NCI-H2196 (cell line): ENCODE measurements around the gene TFIP11.
"Not testable (repeated sequence)": the region's sequence is repeated elsewhere in the genome, so short reads cannot be mapped to it uniquely, and the experiment has no call there.

Experiments
- DNase-seq: peaks from one replicate; lab custom pipeline; 2025; ENCODE audit not compliant: unreplicated experiment; lab: John Stamatoyannopoulos, UW

The TFIP11 gene

DNA sequence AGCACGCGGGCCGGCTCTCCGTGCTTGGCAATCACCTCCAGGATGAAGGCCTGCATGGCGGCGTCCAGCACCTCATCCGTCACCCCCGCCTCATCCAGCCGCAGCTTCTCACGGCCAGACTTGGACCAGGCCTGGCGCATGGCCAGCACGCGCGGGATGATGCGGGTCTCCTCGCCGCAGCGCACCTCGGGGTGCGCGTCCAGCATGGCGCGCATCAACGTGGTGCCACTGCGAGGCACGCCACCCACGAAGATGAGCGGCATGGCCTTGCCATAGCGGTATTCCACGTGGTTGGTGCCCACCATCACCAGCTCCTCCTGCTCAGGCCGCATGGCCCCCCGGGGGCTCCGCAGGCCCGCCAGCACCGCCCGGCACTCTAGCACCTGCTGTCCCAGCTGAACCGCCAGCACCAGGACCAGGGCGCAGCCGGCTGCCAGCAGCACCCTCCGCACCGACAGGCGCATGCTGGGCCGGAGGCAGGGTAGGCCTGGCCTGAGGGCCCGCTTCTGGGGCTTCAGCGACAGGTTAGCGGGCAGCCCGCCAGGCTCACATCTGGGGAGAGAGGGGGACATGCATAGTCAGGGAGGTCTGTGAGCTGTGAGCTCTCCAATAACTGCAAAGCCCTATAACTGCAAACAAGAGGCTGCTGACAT, 29.0 kb upstream of the TFIP11 start:
- DNase-seq, result no peak

DNA sequence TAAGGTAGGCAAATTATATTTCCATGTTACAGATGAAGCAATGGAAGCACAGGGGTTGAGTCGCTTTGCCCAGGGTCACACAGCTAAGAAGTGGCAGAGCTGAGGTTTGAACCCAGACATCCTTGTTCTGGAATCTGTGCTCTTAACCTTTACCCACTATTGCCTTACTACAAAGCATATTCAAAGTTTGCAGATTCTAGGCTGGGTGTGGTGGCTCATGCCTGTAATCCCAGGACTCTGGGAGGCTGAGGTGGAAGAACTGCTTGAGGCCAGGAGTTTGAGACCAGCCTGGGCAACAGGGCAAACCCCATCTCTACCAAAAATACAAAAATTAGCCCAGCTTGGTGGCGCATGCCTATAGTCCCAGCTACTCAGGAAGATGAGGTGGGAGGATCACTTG, 27.8 kb upstream of the TFIP11 start:
- no peak for DNase-seq

DNA sequence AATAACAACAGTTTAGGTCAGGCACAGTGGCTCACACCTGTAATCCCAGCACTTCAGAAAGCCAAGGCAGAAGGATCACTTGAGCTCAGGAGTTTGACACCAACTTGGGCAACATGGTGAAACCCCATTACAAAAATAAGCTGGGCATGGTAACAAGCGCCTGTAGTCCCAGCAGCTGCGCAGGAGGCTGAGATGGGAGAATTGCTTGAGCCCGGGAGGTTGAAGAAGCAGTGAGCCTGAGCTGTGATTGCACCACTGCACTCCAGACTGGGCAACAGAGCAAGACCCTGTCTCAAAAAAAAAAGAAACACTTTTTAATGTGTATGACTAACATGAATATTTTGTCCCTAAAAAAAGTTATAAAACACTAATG, 24.5 kb upstream of the TFIP11 start:
- DNase-seq, result no peak

DNA sequence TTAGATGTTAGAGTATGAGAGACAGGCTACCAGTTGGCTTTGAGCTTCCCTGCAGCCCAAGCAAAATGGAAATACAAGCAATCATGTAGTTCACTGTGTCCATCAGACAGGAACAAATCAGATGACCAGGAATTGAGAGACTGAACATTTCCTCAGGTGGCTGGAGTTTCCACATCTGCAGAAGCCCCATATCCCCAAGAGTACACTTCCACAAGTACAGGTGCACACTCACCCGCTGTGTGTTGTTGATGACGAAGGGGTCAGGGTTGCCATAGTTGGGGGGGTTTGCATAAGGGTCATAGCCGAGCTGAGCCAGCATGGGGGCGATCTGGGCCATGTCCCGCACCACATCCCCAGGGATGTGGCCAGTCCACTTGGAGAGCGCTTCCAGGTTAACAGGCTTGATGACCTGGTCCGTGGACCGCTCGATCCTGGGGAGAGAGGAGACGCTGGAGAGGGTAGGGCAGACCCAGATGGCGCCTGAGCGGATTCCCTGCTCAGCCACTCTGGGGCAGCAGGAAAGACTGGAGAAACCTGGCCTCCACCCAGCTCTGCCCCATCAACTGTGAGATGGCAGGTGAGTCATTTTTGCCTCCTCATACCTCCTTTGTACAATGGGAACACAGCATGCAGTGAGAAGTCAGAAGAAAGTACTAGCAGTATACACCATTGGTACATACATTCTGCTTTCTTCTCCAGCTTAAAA, 23.9 kb upstream of the TFIP11 start:
- no peak for DNase-seq

DNA sequence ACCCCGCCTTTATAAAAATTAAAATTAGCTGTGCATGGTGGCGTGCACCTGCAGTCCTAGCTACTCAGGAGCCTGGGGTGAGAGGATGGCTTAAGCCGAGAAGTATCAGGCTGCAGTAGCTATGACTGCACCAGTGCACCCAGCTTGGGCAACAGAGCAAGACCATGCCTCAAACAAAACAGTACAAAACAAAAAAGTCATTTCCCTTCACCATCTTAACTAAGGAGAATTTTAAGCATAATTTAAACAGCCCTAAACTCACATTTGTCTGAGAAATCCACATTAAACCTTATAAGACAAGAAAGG, 23.3 kb upstream of the TFIP11 start:
- DNase-seq, result no peak

DNA sequence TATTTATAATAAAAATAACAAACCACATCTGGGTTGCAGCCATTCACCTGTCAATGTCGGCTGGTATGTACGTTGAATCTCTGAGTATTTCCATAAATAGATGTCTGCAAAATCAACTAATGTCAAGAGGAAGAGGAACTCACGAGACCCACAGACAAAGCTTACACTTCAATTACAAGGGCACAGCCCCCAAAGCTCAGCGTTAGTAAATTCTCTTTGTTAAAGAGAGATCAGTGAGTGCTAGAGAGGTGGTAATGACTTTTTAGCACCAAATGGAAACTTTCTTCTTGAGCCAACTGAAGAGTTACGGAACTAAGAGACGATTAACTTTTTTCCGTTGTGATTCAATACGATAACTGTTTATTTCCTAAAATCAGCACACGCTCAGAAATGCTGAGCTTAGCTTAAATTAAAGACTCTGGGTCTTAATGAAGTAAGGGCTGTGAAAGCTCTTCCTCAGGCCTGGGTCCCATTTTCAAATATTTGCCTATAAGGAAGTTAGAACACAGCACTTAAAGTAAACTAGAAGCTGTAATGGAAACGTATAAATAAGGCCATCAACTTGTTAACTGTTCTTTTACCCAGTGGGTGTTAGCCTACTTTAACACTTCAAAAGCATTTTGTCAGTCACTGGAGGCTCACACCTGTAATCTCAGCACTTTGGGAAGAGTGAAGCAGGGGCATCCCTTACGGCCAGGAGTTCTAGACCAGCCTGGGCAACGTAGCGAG, 22.8 kb upstream of the TFIP11 start:
- DNase-seq, result no peak

DNA sequence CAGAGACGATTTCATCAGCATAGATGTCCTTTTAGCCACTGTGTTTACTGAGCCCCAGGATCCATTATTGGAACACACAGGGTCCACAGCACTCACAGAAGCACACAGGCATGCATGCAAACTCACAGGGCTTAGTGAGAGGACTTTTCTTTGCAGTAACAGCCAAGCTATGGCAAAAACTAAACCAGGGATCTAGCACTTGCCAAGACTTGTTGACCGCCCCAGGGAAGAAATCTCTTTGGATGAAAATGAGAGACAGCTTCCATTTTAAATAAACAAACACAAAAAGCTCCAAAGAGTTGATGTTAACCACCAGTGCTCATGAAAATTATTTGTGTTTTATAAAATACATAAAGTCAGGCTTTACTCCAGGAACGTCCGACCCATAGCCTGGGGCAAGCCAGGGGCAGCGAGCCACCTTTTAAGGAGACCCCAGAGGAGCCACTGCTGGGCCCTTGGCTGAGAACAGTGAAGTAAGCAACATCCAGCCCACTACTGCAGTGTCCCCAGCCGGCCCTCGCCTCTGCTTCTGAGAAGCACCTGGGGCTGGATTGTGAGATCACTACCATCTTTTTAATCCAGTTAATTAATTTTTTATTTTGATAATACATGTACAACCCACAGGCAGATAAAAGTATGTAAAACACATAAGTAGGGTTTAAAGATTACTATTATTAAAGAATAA, 22.0 kb upstream of the TFIP11 start:
- DNase-seq, result no peak

DNA sequence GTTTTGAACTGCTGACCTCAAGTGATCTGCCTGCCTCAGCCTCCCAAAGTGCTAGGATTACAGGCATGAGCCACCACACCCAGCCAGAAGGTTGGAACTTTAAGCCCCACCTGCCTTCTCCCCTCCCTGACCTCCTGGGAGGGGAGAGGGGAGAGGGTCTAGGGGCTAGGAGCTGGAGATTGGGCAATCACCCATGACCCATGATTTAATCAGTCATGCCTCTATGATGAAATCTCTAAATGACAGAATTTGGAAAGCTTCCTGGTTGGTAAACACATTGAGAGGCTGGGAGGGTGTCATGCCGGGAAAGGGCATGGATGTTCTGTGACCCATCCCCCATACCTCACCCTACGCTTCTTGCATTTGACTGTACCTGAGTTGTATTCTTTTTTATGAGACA, 17.1 kb upstream of the TFIP11 start:
- DNase-seq, result peak; percentile 79

DNA sequence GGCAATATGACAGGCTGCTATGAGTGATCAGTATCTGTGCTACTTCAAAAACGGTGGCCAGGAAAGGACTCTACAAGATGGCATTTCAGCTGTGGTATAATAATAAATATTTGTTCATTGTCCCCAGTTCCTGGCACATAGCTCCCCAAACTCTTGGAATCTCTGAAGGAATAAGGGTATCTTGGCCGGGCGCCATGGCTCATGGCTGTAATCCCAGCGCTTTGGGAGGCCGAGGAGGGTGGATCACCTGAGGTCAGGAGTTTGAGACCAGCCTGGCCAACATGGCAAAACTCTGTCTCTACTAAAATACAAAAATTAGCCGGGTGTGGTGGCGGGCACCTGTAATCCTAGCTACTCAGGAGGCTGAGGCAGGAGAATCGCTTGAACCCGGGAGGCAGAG, 16.2 kb upstream of the TFIP11 start:
- DNase-seq, result not testable (repeated sequence)

DNA sequence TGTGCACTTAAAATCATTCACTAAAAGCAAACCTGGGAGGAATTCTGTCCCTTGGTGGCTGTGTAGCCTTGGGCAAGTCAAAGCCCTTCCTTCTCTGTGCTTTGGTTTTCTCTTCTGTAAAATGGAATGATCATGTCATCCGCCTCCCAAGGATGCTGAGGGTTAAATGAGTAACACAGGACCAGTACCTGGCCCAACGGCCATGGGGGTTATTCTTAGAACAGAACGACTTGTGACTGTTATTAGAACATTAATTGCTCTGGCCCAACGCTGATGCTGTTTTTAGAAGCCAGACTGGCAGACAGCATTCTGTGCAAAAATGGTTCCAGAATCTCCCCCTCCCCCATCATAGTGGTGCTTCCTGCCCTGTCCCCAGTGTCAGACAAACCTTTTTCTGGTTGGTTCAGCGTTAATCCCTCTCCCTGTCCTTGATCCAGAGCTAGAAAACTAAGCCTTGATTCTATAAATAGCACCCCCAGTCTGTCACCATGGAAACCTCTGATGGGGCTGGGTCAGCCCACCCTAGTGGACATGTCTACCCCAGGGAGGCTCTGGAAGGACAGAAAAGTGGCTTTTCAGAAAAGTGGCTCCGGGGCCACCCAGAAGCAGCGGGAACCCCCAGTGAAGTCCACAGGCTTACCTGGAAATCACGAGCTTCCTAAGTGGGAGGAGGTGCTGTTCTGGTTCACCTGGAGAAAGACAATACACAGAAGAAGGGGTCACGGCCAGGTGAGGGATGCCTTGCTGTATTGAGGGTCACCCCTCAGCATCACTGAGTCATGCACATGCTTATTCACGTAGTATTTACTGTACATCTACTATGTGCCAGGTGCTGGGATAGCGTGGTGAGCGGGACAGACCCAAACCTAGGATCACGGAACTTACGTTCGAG, 15.5 kb upstream of the TFIP11 start:
- no peak for DNase-seq

DNA sequence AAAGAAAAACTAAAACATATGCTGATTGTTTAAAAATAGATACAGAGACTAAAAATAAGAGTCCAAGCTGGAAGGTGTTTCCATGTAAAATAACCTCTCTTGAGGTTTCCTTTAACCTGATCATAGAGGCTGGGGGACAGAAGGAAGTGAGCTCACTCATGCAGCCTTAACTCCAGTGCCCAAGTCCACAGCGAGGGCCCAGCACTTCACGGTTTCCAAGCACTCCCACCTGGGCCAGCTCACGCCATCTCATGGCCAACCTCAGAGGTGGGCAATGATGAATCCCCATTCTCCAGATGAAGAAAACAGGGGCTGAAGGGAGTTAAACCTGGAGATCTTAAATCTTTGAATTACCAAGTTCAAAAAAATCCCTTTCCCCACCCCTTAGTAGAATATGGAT, 14.9 kb upstream of the TFIP11 start:
- no peak for DNase-seq

DNA sequence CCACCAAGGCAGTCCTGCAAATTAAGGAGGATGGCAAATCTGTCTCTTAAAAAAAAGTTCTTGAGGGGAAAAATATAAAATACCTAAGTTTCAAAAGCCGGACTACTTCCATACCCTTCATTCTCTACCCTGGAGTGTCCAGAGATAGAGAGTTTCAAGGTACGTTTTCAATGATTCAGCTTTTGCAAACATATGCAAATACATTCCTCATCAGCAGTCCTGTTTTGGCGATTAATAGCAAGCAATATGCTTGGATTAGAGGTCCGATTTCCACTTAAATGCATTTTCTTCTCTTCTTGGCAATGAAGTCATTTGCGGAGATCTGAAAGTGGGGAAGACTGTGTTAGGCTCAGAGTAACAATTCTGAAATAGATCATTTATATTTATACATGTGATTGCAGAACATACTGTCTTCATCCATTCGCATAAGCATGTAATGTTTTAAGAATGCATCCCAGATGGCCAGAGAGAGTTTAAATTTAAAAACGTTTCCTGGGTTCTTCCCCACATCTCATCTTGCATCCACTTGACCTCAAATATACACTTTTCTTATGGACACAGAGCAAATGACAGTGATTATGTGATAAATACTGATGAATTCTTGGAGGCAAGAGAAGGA, 13.8 kb upstream of the TFIP11 start:
- no peak for DNase-seq

DNA sequence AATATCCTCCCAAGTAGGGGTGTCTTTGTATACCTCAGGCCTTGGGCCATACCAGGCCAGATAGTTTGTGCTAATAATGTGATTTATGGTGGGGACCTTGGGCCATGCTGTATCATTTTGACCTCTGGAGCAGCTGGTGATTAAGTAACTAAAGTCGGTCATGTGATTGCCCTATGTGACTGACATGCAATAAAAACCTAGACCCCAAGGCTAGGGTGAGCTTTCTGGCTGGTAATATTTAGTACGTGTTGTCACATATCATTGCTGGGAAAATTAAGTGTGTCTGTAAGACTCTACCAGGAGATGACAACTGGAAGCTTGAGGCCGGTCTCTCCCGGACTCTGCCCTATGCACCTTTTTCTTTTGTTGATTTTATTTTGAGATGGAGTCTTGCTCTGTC, 12.6 kb upstream of the TFIP11 start:
- DNase-seq, result no peak

DNA sequence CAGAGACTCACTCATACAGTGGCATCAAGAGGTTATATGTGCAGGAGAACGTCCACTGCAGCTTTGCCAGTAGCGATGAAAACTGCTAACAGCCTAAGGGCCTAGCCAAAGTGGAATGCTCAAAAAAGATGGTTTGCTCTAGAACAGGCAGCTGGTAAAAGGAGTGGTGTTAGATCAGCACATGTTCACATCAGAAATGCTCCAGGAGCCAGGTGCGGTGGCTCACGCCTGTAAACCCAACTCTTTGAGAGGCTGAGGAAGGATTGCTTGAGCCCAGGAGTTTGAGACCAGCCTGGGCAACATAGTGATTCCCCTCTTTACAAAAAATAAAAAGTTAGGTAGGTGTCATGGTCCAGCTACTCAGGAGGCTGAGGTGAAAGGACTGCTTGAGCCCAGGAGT, 10.3 kb upstream of the TFIP11 start:
- DNase-seq, result no peak

DNA sequence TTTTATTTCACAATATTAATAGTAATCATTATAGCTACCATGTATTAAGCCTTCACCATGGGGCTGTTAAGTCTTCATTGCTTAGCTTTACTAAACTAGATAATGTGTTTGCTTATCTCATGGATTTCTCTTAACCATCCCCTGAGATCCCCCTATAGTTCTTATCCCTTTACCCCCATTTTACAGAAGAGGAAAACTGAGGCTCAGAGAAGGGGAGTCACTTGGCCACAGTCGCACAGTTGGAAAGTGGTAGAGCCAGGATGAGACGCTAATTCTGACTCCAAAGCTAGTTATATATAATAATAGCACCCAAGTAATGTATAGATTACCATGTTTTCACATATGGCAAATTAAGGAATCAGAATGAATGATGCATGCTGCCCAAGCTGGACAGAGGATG, 9.7 kb upstream of the TFIP11 start:
- no peak for DNase-seq

DNA sequence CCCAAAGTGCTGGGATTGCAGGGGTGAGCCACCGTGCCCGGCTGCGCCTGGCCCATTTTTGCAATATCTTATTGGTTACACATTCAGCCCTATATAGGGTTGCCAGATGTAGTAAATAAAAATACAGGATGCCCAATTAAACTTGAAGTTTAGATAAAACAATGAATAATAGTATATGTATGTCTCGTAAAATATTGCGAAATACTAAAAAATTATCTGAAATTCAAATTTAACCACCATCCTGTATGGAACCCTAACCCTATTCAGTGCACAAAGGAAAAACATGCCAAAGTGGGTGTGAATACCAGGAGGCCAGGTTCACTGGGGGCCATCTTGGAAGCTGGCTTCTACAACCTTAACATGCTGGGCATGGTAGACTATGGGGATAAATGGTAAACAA, 5.2 kb upstream of the TFIP11 start:
- DNase-seq, result no peak

DNA sequence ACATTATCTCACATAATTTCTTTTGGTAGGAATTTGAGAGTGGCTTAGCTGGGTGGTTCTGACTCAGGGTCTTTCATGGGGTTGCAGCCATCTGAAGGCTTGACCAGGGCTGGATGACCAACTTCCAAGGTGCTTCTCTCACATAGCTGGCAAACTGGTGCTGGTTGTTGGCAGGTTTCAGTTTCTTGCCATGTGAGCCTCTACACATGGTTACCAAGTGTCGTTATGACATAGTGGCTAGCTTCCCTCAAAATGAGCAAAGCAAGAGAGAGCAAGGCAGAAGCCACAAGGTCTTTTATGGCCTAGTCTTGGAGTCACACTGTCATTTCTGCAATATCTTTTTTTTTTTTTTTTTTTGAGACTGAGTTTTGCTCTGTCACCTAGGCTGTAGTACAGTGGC, 4.2 kb upstream of the TFIP11 start:
- DNase-seq, result no peak

DNA sequence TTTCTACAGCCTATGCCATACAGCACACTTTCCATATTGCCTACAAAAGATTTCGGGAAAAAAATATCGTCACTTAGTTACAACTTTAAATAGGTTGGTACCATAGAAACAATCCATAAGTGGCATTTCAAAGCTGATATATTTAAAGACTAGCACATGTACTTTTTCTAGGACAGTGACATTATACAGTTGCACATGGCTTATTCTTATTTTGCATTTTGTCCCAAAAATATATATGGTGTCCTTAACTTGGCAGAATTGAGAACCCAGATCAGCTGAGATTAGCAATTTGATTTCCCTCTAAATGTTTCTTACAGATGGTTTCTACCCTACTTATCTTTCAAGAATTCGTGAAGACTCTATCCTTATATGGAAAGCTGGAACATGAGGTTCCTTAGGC, 3.7 kb upstream of the TFIP11 start:
- DNase-seq, result no peak

DNA sequence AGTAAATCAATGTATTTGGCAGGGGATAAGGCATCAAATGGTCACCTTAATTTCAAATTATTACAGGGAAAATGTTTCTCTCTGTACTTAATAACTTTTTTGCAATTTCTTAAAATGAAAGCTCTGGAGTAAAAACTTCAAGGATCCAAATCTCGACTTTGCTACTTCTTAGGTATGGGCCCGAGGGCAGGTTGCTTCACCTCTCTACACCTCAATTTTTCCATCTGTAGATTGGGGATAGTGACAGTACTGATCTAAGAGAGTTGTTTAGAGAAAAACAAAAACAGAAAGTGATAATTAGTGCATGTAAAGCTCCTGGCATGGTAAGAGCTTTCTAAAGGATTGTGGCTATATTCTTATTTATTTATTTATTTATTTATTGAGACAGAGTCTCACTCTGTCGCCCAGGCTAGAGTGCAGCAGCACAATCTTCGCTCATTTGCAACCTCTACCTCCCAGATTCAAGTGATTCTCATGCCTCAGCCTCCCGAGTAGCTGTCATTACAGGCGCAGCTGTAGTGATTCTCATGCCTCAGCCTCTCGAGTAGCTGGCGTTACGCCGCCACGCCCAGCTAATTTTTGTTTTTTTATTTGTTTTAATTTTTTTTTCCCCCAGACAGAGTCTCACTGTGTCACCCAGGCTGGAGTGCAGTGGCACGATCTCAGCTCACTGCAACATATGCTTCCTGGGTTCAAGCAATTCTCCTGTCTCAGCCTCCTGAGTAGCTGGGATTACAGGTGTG, 2.3 kb upstream of the TFIP11 start:
- no peak for DNase-seq

DNA sequence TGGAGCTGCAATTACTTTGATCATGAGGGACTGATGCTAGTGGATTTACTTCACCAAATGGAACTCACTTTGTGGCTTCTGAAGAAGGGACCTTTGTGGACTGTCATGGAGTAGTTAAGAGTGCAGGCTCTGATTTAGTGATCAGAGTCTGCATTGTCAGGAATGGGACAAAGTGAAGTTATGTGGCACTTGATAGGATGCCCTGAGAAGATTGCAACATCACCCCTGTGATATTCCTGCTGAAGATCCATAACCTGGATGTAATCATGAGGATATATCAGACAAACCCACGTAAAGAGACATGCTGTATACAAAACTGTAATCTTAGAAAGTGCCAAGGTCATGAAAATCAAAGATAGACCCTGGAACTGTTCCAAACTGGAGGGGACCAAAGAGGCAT, 1.6 kb upstream of the TFIP11 start:
- no peak for DNase-seq
